H54 (cell line): Measurements from ENCODE around the gene MESP1.

ENCODE experiments used
- DNase-seq: peaks from one replicate; pipeline ENCODE4 v3.0.0; 2011; ENCODE audit warnings: low spot score, mixed read lengths; ENCODE audit not compliant: insufficient read length
- FAIRE-seq: peaks from 3 replicates; lab custom pipeline; 2011; peaks lifted over from hg19 to GRCh38; lab: Jason Lieb, UNC
- POLR2A ChIP-seq: IDR thresholded peaks from 2 replicates; pipeline ENCODE4 v1.6.1; 2011; ENCODE audit warnings: low read depth, mild to moderate bottlenecking, low read length

MESP1 gene

GRCh38 chr15:89775815-89776214, 24.8 kb upstream of the MESP1 start:
- FAIRE-seq (no peak), DNase-seq (no peak)
- no peak for TF ChIP-seq POLR2A

GRCh38 chr15:89774492-89774891, 23.4 kb upstream of the MESP1 start:
- no peak for FAIRE-seq
- no peak for DNase-seq
- TF ChIP-seq POLR2A = no peak

GRCh38 chr15:89772932-89773583, 22.0 kb upstream of the MESP1 start:
- TF ChIP-seq POLR2A = no peak
- DNase-seq = no peak
- FAIRE-seq = no peak

- DNase-seq (peak; percentile 26), FAIRE-seq (no peak)
- no peak for TF ChIP-seq POLR2A
These were observed 19.0 kb upstream of the MESP1 start for GRCh38 chr15:89770041-89770440.

GRCh38 chr15:89769366-89769765, 18.3 kb upstream of the MESP1 start:
- no peak for DNase-seq
- no peak for TF ChIP-seq POLR2A
- no peak for FAIRE-seq

GRCh38 chr15:89768071-89768500, 17.0 kb upstream of the MESP1 start:
- DNase-seq = no peak
- no peak for TF ChIP-seq POLR2A
- FAIRE-seq = no peak

GRCh38 chr15:89767411-89767915, 16.4 kb upstream of the MESP1 start:
- FAIRE-seq (no peak), DNase-seq (no peak)
- no peak for TF ChIP-seq POLR2A

- FAIRE-seq (no peak), DNase-seq (no peak)
- TF ChIP-seq POLR2A = no peak
These were observed 15.6 kb upstream of the MESP1 start for GRCh38 chr15:89766357-89767311.

- TF ChIP-seq POLR2A = no peak
- DNase-seq = no peak
- FAIRE-seq = no peak
These were observed 14.6 kb upstream of the MESP1 start for GRCh38 chr15:89765694-89766093.

- no peak for TF ChIP-seq POLR2A
- DNase-seq (no peak), FAIRE-seq (no peak)
These were observed 10.9 kb upstream of the MESP1 start for GRCh38 chr15:89761929-89762328.

- no peak for TF ChIP-seq POLR2A
- DNase-seq (no peak), FAIRE-seq (no peak)
These were observed 10.2 kb upstream of the MESP1 start for GRCh38 chr15:89761009-89761831.

GRCh38 chr15:89760303-89761008, 9.4 kb upstream of the MESP1 start:
- FAIRE-seq (no peak), DNase-seq (peak; percentile 76)
- no peak for TF ChIP-seq POLR2A

GRCh38 chr15:89759835-89760234, 8.8 kb upstream of the MESP1 start:
- TF ChIP-seq POLR2A = no peak
- DNase-seq = no peak
- FAIRE-seq = no peak
